MCF 10A (cell line): Measurements from ENCODE around the gene AMZ2. TPM values are rescaled to one million over a fixed set of nuclear protein-coding genes. Genes with fewer than 3 reads are reported as not detected.

ENCODE experiments used
- BruUV-seq: library from RNA; stranded (reverse); fragments of 400-500 nt; replicated peaks from 2 replicates; lab custom pipeline; 2021; lab: Mats Ljungman, UMichigan
- CTCF ChIA-PET: fragments of 300-600 bp; sonication (Branson Sonifier 250); formaldehyde crosslinking; extraction: SDS; loops from one replicate; lab custom pipeline; 2021; ENCODE audit warnings: antibody characterized with exemption, inconsistent platforms; lab: Yijun Ruan, JAX
- POLR2A ChIA-PET: fragments of 300-600, 350-650 bp; sonication (Branson Sonifier 250); formaldehyde crosslinking; extraction: SDS; loops from one replicate; lab custom pipeline; 2020; ENCODE audit warnings: antibody characterized with exemption, inconsistent platforms; lab: Yijun Ruan, JAX
- DNase-seq: peaks from one replicate; pipeline ENCODE4 v3.0.0-alpha.2; 2018; ENCODE audit not compliant: unreplicated experiment
- H3K27ac Mint-ChIP-seq: one replicate; pipeline ENCODE4 v1.8.0; 2022; ENCODE audit warnings: mild to moderate bottlenecking, low read depth, mixed read lengths; ENCODE audit not compliant: unreplicated experiment
- H3K27me3 Mint-ChIP-seq: one replicate; pipeline ENCODE4 v1.8.0; 2022; ENCODE audit warnings: mixed read lengths; ENCODE audit not compliant: insufficient read depth, unreplicated experiment
- H3K36me3 Mint-ChIP-seq: one replicate; pipeline ENCODE4 v1.8.0; 2022; ENCODE audit warnings: mild to moderate bottlenecking, moderate library complexity, mixed read lengths; ENCODE audit not compliant: insufficient read depth, unreplicated experiment
- H3K4me1 Mint-ChIP-seq: one replicate; pipeline ENCODE4 v1.8.0; 2022; ENCODE audit warnings: mixed read lengths; ENCODE audit not compliant: insufficient read depth, unreplicated experiment
- H3K4me3 Mint-ChIP-seq: one replicate; pipeline ENCODE4 v1.8.0; 2022; ENCODE audit warnings: mild to moderate bottlenecking, moderate library complexity, mixed read lengths; ENCODE audit not compliant: unreplicated experiment
- H3K9me3 Mint-ChIP-seq: one replicate; pipeline ENCODE4 v1.8.0; 2022; ENCODE audit warnings: mixed read lengths; ENCODE audit not compliant: unreplicated experiment
- CTCF ChIP-seq: fragments of 200-600 bp; IDR thresholded peaks from one replicate; pipeline ENCODE4 v1.8.0; 2022; ENCODE audit warnings: antibody characterized with exemption, mild to moderate bottlenecking; ENCODE audit not compliant: unreplicated experiment
- intact Hi-C: fragments of 100-400 bp; cut with micrococcal nuclease; formaldehyde crosslinking; loops from 2 replicates; pipeline ENCODE4 v1.14.1; 2022
- total RNA-seq: library from RNA; stranded (reverse); gene quantifications from 2 replicates; pipeline ENCODE4 v1.2.3, GENCODE V29; 2022

AMZ2 gene
- total RNA-seq, 1 experiment from 2014 or later: 127 TPM

GRCh38 chr17:68290955-68291835 is 43.4 kb downstream of the AMZ2 start, which contains the start of the genes ARSG and SLC16A6:
TSS of gene ARSG (plus strand) at chr17:68291495. CDS start at chr17:68307494, 15,999 bp downstream.
TSS of gene SLC16A6 (minus strand) at chr17:68291127. CDS start at chr17:68278320, 12,807 bp downstream.
- BruUV-seq: no TSS peak
- H3K27me3 Mint-ChIP-seq: no peaks in the 10 kb centered on the region
- H3K36me3 Mint-ChIP-seq: no peaks in the 10 kb centered on the region
- no peak for TF ChIP-seq CTCF
- H3K27ac Mint-ChIP-seq: no peak within 1 kb of the TSS
- H3K4me3 Mint-ChIP-seq: peak within 1 kb of the TSS; percentile 74
- H3K4me1 Mint-ChIP-seq: no peaks in the 10 kb centered on the region
- ChIA-PET POLR2A (interaction anchor here (0.5 to 2.6 kb wide), 5 partner anchors 43 to 588 kb away, joined by 3 to 14 read pairs (median 4); partner anchors contain the start of genes AMZ2 and WIPI1), CTCF (interaction anchor here (0.6 to 2.0 kb wide), 4 partner anchors 17 to 759 kb away, joined by 3 to 5 read pairs (median 3); no protein-coding TSS in a partner anchor)
- intact Hi-C loops: loop anchor here (5.0 kb wide), 1 partner anchor 91 kb away; no protein-coding TSS in a partner anchor
- H3K9me3 Mint-ChIP-seq: no peaks in the 10 kb centered on the region
- DNase-seq: peak; percentile 66

DNA sequence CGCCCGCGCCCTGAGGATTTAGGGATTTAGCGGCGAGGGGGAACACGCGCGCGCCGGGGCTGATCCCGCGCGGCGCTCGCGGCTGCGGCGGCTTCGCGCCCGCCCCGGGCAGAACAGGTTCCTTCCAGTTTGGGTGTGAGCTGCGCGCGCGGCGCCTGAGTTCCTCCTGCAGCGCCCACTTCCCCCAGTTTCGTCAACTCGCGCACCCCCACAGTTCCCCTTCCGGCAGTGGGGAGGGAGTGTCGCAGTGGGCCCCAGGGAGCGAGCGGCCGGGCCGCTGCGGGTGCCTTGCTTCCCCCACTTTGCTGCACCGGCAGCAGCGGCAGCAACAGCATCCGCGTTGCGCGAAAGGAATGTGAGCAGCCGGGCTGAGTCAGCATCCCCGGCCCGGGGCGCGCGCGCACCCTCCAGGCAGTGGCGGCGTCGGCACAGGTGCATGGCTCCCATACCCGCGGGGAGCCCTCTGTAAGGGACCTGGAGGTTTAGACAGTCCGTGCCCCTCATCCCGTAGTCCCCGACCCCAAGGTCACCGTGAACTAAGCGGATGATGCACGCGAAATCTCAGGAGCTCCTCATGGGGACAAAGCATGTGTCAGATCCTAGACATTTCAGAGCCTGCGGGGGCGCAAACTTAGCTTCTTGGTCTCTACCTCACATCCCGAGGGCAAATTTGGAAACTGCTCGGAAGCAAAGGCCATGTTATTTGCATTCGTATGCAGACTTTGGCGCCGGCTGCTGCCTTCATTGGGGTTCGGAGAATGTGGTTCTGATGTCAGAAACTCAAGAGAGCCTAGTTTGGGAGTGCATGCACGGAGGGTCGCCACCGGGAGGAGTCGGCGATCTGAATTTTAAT is 44.2 kb downstream of the AMZ2 start:
- CTCF ChIA-PET: interaction anchor here (0.6 to 2.0 kb wide), 3 partner anchors 16 to 33 kb away, joined by 3 to 5 read pairs (median 3); no protein-coding TSS in a partner anchor
- no TSS peak for BruUV-seq
- H3K27me3 Mint-ChIP-seq: no peaks in the 10 kb centered on the region
- H3K9me3 Mint-ChIP-seq: no peaks in the 10 kb centered on the region
- H3K36me3 Mint-ChIP-seq: no peaks in the 10 kb centered on the region
- TF ChIP-seq CTCF: no peak
- DNase-seq: peak; percentile 73
- peak overlapping the region; percentile 74 for H3K4me3 Mint-ChIP-seq
- H3K4me1 Mint-ChIP-seq: no peaks in the 10 kb centered on the region
- intact Hi-C loops: loop anchor here (1.0 to 5.0 kb wide), 4 partner anchors 90 to 171 kb away; no protein-coding TSS in a partner anchor
- no peak overlapping the region for H3K27ac Mint-ChIP-seq
- POLR2A ChIA-PET: interaction anchor here (0.7 to 2.6 kb wide), 4 partner anchors 44 to 167 kb away, joined by 3 to 14 read pairs (median 4); partner anchors contain the start of genes AMZ2 and WIPI1

GRCh38 chr17:68292689-68293040 is 44.8 kb downstream of the AMZ2 start:
- Mint-ChIP-seq H3K27ac (no peak overlapping the region), H3K4me1 (no peaks in the 10 kb centered on the region), H3K36me3 (no peaks in the 10 kb centered on the region), H3K9me3 (no peaks in the 10 kb centered on the region), H3K27me3 (no peaks in the 10 kb centered on the region), H3K4me3 (peak overlapping the region; percentile 74)
- CTCF ChIA-PET: interaction anchor here (0.6 to 2.0 kb wide), 2 partner anchors 31 to 576 kb away, joined by 3 to 5 read pairs; no protein-coding TSS in a partner anchor
- no peak for TF ChIP-seq CTCF
- DNase-seq: no peak
- intact Hi-C loops: loop anchor here (1.0 to 5.0 kb wide), 4 partner anchors 90 to 171 kb away; no protein-coding TSS in a partner anchor
- BruUV-seq: TSS peak; percentile 52
- POLR2A ChIA-PET: interaction anchor here (0.7 to 2.6 kb wide), 4 partner anchors 45 to 166 kb away, joined by 3 to 14 read pairs (median 4); partner anchors contain the start of genes AMZ2 and WIPI1
